ENCODE data around the gene DAPK3.

DAPK3 gene

DNA sequence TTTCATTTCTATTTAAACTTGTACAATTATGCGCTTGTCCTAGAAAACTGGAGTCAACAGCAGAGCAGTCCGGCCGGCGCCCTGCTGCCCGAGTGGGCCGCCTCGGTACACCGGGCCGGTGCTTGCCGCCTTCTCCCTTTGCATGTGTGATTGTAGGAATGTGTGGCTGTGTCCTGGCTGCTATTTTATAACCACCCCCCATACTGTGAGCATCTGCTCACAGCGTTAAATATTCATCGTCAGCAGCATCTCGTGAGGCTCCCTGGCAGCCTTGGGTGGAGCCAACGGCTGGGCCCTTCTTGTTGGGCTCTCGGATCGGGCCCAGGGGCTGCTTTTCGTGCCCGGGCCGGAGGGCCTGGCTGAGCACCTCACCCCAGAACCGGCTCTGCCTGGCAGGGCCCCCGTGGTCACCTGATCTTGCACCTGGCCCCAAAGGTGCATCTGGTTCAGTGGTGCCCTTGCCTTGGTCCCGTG is 47.3 kb upstream of the DAPK3 start:
- H3K27me3 ChIP-seq (ENCODE audit: insufficient read depth, low read length) = no peaks in the 10 kb centered on the region
- no peak for TF ChIP-seq EZH2 (IDR thresholded peaks at IDR 0.05; ENCODE audit: borderline replicate concordance, low read length)
- TF ChIP-seq, protein P1, sequence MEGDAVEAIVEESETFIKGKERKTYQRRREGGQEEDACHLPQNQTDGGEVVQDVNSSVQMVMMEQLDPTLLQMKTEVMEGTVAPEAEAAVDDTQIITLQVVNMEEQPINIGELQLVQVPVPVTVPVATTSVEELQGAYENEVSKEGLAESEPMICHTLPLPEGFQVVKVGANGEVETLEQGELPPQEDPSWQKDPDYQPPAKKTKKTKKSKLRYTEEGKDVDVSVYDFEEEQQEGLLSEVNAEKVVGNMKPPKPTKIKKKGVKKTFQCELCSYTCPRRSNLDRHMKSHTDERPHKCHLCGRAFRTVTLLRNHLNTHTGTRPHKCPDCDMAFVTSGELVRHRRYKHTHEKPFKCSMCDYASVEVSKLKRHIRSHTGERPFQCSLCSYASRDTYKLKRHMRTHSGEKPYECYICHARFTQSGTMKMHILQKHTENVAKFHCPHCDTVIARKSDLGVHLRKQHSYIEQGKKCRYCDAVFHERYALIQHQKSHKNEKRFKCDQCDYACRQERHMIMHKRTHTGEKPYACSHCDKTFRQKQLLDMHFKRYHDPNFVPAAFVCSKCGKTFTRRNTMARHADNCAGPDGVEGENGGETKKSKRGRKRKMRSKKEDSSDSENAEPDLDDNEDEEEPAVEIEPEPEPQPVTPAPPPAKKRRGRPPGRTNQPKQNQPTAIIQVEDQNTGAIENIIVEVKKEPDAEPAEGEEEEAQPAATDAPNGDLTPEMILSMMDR (IDR thresholded peaks at IDR 0.05; ENCODE audit: low read length) = no peak
- no peaks in the 10 kb centered on the region for H3K4me1 ChIP-seq (ENCODE audit: insufficient read depth, low read length, severe bottlenecking)
- H3K4me2 ChIP-seq (ENCODE audit: low read length) = no peak overlapping the region
- no peaks in the 10 kb centered on the region for H3F3A ChIP-seq (ENCODE audit: insufficient read depth, low read length)
- no peak overlapping the region for H3K27ac ChIP-seq (ENCODE audit: low read depth, low read length, poor library complexity, severe bottlenecking)
- H4K20me1 ChIP-seq (ENCODE audit: insufficient read depth, low read length) = no peaks in the 10 kb centered on the region
- H3K9me3 ChIP-seq (ENCODE audit: low read length) = 0 out of 2 replicates have a peak, but pooled peaks cover 4% of the 10 kb centered on the region
- H3K4me3 ChIP-seq (ENCODE audit: low read depth, low read length, poor library complexity, severe bottlenecking) = no peak overlapping the region
- H3K36me3 ChIP-seq (ENCODE audit: insufficient read depth, low read length) = peaks cover 55% of the 10 kb centered on the region
- H3K9me2 ChIP-seq (ENCODE audit: low read depth, low read length) = no peaks in the 10 kb centered on the region
- no peaks in the 10 kb centered on the region for H3K79me2 ChIP-seq (ENCODE audit: insufficient read depth, low read length)
- H2AFZ ChIP-seq (ENCODE audit: low read length) = no peak overlapping the region
- no peak overlapping the region for H3K9ac ChIP-seq (ENCODE audit: low read length)

DNA sequence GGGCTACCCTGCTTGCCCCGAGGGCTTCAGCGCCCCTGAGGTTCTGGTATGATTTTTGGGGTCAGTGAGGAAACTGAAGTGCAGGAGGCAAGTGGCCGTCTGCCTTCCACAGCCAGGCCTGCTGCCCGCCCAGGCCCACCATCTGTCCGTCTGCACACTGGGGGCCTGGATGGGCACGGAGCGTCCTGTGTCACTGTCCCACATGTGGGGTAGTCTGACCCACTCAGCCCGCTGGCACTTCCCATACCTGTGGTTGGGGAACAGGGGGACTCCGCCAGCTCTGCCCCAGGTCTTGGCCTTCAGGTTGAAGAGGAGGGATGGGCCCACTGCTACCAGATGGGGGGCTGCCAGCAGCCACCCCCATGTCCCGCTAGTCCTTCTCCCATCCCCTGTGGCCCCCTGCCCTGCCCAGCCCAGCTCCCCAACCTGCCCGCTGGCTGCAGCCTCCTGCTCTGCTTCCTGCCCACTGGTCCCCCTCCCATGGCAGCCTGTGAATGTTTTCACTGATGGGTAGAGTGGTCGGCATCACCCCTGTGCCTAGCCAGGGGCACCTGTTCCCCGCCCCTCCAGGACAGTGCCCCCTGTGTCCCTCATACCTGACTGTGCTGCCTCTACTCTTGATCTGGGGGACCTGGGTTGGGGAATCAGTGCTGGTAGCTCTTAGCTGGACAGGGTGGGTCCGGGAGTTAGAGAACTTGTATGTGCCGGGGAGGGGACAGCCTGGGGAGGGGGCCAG is 46.2 kb upstream of the DAPK3 start:
- Histone ChIP-seq H3K4me2 (ENCODE audit: low read length) (no peak overlapping the region), H2AFZ (ENCODE audit: low read length) (no peak overlapping the region), H3K79me2 (ENCODE audit: insufficient read depth, low read length) (no peaks in the 10 kb centered on the region), H3K27ac (ENCODE audit: low read depth, low read length, poor library complexity, severe bottlenecking) (no peak overlapping the region), H3K9me3 (ENCODE audit: low read length) (0 out of 2 replicates have a peak, but pooled peaks cover 4% of the 10 kb centered on the region), H3K4me1 (ENCODE audit: insufficient read depth, low read length, severe bottlenecking) (no peaks in the 10 kb centered on the region), H4K20me1 (ENCODE audit: insufficient read depth, low read length) (no peaks in the 10 kb centered on the region), H3K9me2 (ENCODE audit: low read depth, low read length) (no peaks in the 10 kb centered on the region), H3K27me3 (ENCODE audit: insufficient read depth, low read length) (no peaks in the 10 kb centered on the region), H3K36me3 (ENCODE audit: insufficient read depth, low read length) (peaks cover 62% of the 10 kb centered on the region), H3K4me3 (ENCODE audit: low read depth, low read length, poor library complexity, severe bottlenecking) (no peak overlapping the region), H3F3A (ENCODE audit: insufficient read depth, low read length) (no peaks in the 10 kb centered on the region), H3K9ac (ENCODE audit: low read length) (no peak overlapping the region)
- no peak for TF ChIP-seq EZH2 (IDR thresholded peaks at IDR 0.05; ENCODE audit: borderline replicate concordance, low read length)
- TF ChIP-seq, protein P1 (IDR thresholded peaks at IDR 0.05; ENCODE audit: low read length) = no peak

DNA sequence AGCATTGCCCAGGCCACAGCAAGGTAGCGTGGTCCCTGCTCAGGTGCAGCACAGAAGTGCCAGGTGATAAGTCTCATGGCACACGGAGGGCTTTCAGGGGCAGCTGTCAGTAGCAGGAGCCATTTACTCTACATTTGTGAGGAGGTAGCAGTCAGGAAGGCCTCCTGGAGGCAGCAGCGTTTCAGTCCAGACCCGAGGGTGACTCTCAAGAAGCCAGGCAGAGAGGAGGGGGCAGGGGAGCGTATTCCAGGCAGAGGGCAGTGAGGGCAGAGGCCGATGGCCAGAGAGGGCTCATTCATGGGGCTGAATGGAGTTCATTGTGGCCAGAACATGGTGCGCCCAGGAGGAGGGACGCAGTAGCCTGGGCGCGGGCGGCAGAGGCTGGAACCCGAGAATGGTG is 45.6 kb upstream of the DAPK3 start:
- no peak overlapping the region for H3K9ac ChIP-seq (ENCODE audit: low read length)
- H3K79me2 ChIP-seq (ENCODE audit: insufficient read depth, low read length) = no peaks in the 10 kb centered on the region
- no peak overlapping the region for H3K27ac ChIP-seq (ENCODE audit: low read depth, low read length, poor library complexity, severe bottlenecking)
- no peaks in the 10 kb centered on the region for H3K4me1 ChIP-seq (ENCODE audit: insufficient read depth, low read length, severe bottlenecking)
- no peak for TF ChIP-seq EZH2 (IDR thresholded peaks at IDR 0.05; ENCODE audit: borderline replicate concordance, low read length)
- TF ChIP-seq, protein P1 (IDR thresholded peaks at IDR 0.05; ENCODE audit: low read length) = no peak
- H4K20me1 ChIP-seq (ENCODE audit: insufficient read depth, low read length) = no peaks in the 10 kb centered on the region
- no peaks in the 10 kb centered on the region for H3F3A ChIP-seq (ENCODE audit: insufficient read depth, low read length)
- peaks cover 56% of the 10 kb centered on the region for H3K36me3 ChIP-seq (ENCODE audit: insufficient read depth, low read length)
- H3K27me3 ChIP-seq (ENCODE audit: insufficient read depth, low read length) = no peaks in the 10 kb centered on the region
- no peak overlapping the region for H3K4me3 ChIP-seq (ENCODE audit: low read depth, low read length, poor library complexity, severe bottlenecking)
- no peaks in the 10 kb centered on the region for H3K9me3 ChIP-seq (ENCODE audit: low read length)
- no peak overlapping the region for H2AFZ ChIP-seq (ENCODE audit: low read length)
- no peak overlapping the region for H3K4me2 ChIP-seq (ENCODE audit: low read length)
- H3K9me2 ChIP-seq (ENCODE audit: low read depth, low read length) = no peaks in the 10 kb centered on the region

All from OCI-LY1 (cell line).